KMS-11 (cell line): ENCODE results near the gene RAP1GAP2.

ENCODE experiments used
- H2AFZ ChIP-seq: fragments of 200-600 bp; sonication (generic); 2 replicates; pipeline ENCODE4 v1.6.1; 2016; ENCODE audit warnings: antibody characterized with exemption, mixed run types, low read depth
- H3K27ac ChIP-seq: fragments of 200-600 bp; sonication (generic); 2 replicates; pipeline ENCODE4 v1.6.1; 2016; ENCODE audit warnings: mild to moderate bottlenecking, mixed run types
- H3K27me3 ChIP-seq: fragments of 200-600 bp; sonication (generic); 2 replicates; pipeline ENCODE4 v1.6.1; 2017; ENCODE audit warnings: mild to moderate bottlenecking, low read depth, mixed run types, moderate library complexity; ENCODE audit not compliant: insufficient read depth
- H3K36me3 ChIP-seq: fragments of 200-600 bp; sonication (generic); 2 replicates; pipeline ENCODE4 v1.6.1; 2017; ENCODE audit warnings: mild to moderate bottlenecking, mixed run types; ENCODE audit not compliant: insufficient read depth
- H3K4me1 ChIP-seq: fragments of 200-600 bp; sonication (generic); 2 replicates; pipeline ENCODE4 v1.6.1; 2016; ENCODE audit warnings: mild to moderate bottlenecking, low read depth, mixed run types; ENCODE audit not compliant: poor library complexity, severe bottlenecking
- H3K4me2 ChIP-seq: fragments of 200-600 bp; sonication (generic); 2 replicates; pipeline ENCODE4 v1.7.0; 2016; ENCODE audit warnings: mild to moderate bottlenecking, mixed run types
- H3K4me3 ChIP-seq: fragments of 200-600 bp; sonication (generic); IDR thresholded peaks from 2 replicates; pipeline ENCODE4 v1.6.1; 2017; ENCODE audit warnings: low read depth, low read length, mixed read lengths; ENCODE audit not compliant: insufficient read depth
- H3K79me2 ChIP-seq: fragments of 200-600 bp; sonication (generic); 2 replicates; pipeline ENCODE4 v1.6.1; 2016; ENCODE audit warnings: low read depth, mixed run types; ENCODE audit not compliant: insufficient read depth
- H3K9ac ChIP-seq: fragments of 200-600 bp; sonication (generic); 2 replicates; pipeline ENCODE4 v1.6.1; 2016; ENCODE audit warnings: mild to moderate bottlenecking, mixed run types
- H4K20me1 ChIP-seq: fragments of 200-600 bp; sonication (generic); 2 replicates; pipeline ENCODE4 v1.6.1; 2016; ENCODE audit warnings: mild to moderate bottlenecking, mixed run types; ENCODE audit not compliant: insufficient read depth
- TF ChIP-seq, protein P1 (sequence below): fragments of 200-600 bp; sonication (generic); conservative IDR thresholded peaks from 2 replicates; pipeline ENCODE4 v1.6.1; 2017; ENCODE audit warnings: low read depth, mild to moderate bottlenecking, antibody characterized with exemption, low read length, moderate library complexity, mixed read lengths

The RAP1GAP2 gene

DNA sequence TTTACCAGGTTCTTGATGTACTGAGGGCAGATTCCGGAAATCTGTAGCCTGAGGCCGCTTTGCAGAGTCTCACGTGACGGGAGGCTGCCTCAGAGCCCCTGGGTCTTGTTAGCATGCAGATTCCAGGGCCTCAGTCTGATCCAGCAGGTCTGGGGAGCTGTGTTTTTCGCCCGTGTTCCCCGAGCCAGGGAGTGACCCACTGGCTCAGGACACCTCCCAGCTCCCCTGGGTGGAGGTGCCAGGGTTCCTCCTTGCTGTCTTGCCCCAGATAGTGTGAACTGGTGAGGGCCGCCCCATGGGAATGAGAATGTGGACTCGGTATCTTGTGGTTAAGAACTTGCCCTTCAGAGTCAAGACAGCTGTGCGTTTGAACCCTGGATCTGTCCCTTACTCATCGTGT is 168.6 kb downstream of the RAP1GAP2 start:
- Histone ChIP-seq H4K20me1 (no peaks in the 10 kb centered on the region), H3K4me1 (no peaks in the 10 kb centered on the region), H3K27me3 (peaks cover 5% of the 10 kb centered on the region; the same call in 1 of the 2 replicates), H2AFZ (no peak overlapping the region), H3K79me2 (no peaks in the 10 kb centered on the region), H3K9ac (no peak overlapping the region), H3K4me2 (no peak overlapping the region), H3K36me3 (no peaks in the 10 kb centered on the region), H3K4me3 (no peak overlapping the region), H3K27ac (no peak overlapping the region)
- TF ChIP-seq, protein P1, sequence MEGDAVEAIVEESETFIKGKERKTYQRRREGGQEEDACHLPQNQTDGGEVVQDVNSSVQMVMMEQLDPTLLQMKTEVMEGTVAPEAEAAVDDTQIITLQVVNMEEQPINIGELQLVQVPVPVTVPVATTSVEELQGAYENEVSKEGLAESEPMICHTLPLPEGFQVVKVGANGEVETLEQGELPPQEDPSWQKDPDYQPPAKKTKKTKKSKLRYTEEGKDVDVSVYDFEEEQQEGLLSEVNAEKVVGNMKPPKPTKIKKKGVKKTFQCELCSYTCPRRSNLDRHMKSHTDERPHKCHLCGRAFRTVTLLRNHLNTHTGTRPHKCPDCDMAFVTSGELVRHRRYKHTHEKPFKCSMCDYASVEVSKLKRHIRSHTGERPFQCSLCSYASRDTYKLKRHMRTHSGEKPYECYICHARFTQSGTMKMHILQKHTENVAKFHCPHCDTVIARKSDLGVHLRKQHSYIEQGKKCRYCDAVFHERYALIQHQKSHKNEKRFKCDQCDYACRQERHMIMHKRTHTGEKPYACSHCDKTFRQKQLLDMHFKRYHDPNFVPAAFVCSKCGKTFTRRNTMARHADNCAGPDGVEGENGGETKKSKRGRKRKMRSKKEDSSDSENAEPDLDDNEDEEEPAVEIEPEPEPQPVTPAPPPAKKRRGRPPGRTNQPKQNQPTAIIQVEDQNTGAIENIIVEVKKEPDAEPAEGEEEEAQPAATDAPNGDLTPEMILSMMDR = no peak

DNA sequence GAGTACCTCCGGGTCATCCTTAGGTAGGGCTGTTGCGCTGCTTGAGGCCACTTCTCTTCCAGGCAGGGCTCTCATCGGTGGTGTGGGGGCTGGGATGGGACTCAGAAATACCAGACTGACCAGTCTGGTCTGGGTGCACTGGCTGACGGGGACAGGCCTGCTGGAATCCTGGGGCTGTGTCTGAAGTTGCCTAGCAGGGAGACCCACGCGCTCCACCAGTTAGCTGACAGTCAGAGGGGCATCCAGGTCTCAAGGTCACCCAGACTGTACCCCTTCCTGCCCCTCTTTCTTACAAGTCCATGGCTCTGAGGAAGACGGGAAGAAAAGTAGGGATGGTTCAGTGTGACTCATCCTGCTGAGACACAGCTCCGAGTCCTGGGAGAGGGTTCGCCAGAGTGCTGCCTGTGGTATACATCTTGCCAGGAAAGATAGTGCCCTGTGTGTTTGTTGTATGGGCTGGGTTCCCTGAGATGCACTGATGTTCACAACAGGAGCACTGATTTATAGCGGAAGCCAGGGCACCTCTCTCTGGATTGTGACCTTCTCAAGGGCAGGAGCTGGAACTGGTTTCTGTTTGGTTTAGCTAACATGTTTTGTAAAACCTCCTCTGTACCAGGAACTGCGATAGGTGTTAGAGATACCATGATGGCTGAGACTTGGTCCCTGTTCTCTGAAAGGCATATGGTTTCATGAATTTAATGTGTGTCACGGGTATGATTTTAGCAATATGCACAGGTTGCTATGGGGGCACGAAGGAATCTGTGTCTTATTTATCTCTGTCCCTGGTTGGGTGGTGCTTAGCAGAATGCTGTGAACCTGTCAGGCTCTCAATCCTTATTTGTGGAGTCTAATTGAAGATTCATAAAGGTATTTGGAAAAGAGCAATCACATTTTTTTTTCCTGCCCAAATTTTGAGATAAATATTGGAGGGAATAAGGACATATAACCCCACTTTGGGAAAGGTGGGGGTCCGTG is 169.7 kb downstream of the RAP1GAP2 start:
- Histone ChIP-seq H3K36me3 (no peaks in the 10 kb centered on the region), H3K4me3 (no peak overlapping the region), H3K27me3 (peaks cover 5% of the 10 kb centered on the region; the same call in 1 of the 2 replicates), H3K79me2 (no peaks in the 10 kb centered on the region), H3K4me1 (no peaks in the 10 kb centered on the region), H3K4me2 (no peak overlapping the region), H3K9ac (no peak overlapping the region), H4K20me1 (no peaks in the 10 kb centered on the region), H2AFZ (no peak overlapping the region), H3K27ac (no peak overlapping the region)
- TF ChIP-seq, protein P1 = no peak

DNA sequence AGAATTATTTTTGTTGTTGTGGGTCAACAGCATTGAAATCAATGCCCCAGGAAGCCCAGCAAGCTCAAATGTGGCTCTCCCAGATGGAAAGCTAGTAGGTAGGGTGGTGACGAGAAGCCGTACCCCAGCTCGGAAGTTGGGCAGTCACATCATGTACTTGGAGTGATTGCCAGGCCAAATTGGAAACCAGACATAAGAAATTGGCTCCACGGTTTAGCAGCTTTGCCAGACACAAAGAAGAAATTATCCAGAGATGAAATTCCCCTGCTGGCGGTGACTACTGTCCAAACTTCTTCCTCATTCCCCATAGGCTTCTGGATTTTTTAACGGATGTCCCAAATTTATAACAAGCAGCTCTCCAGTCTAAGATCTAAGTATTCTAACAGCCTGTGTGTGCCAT is 171.3 kb downstream of the RAP1GAP2 start:
- Histone ChIP-seq H4K20me1 (no peaks in the 10 kb centered on the region), H3K27ac (no peak overlapping the region), H3K27me3 (peaks cover 5% of the 10 kb centered on the region; the same call in 1 of the 2 replicates), H2AFZ (no peak overlapping the region), H3K79me2 (no peaks in the 10 kb centered on the region), H3K36me3 (no peaks in the 10 kb centered on the region), H3K4me1 (no peaks in the 10 kb centered on the region), H3K9ac (no peak overlapping the region), H3K4me2 (no peak overlapping the region), H3K4me3 (no peak overlapping the region)
- TF ChIP-seq, protein P1 = no peak

DNA sequence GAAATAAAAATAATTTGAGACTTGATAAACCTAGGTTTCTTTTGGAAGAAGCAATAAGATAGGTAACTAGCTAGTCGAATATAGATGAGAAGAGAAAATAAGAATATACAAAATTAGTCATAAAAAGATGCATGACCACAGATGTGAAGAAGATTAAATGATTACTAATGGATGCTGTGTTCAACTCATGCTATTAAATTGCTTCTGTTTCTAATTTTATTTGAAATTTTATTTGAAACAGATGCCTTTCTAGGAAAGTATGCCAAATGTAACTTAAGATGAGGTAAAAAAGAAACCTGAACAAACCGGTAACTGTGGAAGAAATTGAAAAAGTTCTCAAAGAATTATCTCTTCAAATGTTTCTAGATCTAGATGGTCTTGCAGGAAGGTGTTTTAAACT is 175.6 kb downstream of the RAP1GAP2 start:
- H3K4me3 ChIP-seq = no peak overlapping the region
- TF ChIP-seq, protein P1 = no peak
- H3K36me3 ChIP-seq = no peaks in the 10 kb centered on the region
- H3K4me1 ChIP-seq = no peaks in the 10 kb centered on the region
- no peak overlapping the region for H3K9ac ChIP-seq
- no peaks in the 10 kb centered on the region; the same call in 1 of the 2 replicates for H3K27me3 ChIP-seq
- H3K27ac ChIP-seq = no peak overlapping the region
- H3K4me2 ChIP-seq = no peak overlapping the region
- no peaks in the 10 kb centered on the region for H3K79me2 ChIP-seq
- no peak overlapping the region for H2AFZ ChIP-seq
- no peaks in the 10 kb centered on the region for H4K20me1 ChIP-seq
